Peyer's patch (tissue), 4 donors: Measurements from ENCODE around the gene PPP1CA. TPM values are rescaled to one million over a fixed set of nuclear protein-coding genes. Genes with fewer than 3 reads are reported as not detected.
"Not testable (repeated sequence)": the region's sequence is repeated elsewhere in the genome, so short reads cannot be mapped to it uniquely, and the experiment has no call there.

Experiments used
- DNase-seq, 3 donors: peaks; one replicate each; pipeline ENCODE4 v3.0.0-alpha.2; 2017 to 2019
- H3K27ac ChIP-seq, 4 donors: fragments of 200-600 bp; sonication (generic); one replicate each; pipeline ENCODE4 v1.5.1; 2016 to 2019
- H3K27me3 ChIP-seq, 2 donors: fragments of 200-600 bp; sonication (generic); one replicate each; pipeline ENCODE4 v1.5.1; 2019
- H3K36me3 ChIP-seq, 3 donors: fragments of 200-600 bp; sonication (generic); one replicate each; pipeline ENCODE4 v1.5.1; 2016 to 2019
- H3K4me1 ChIP-seq, 4 donors: fragments of 200-600 bp; sonication (generic); one replicate each; pipeline ENCODE4 v1.5.1; 2016 to 2019
- H3K4me3 ChIP-seq, 4 donors: fragments of 200-600 bp; sonication (generic); 1 replicate in 3 of 4; 2 replicates in 1 of 4; pipeline ENCODE4 v1.5.1; 2016 to 2019; ENCODE audit warnings: mild to moderate bottlenecking in 1 of 4
- H3K9me3 ChIP-seq, 4 donors: fragments of 200-600 bp; sonication (generic); one replicate each; pipeline ENCODE4 v1.5.1; 2016 to 2019; ENCODE audit warnings: mild to moderate bottlenecking in 1 of 4
- POLR2A ChIP-seq, 2 donors: fragments of 450-650 bp; IDR thresholded peaks; one replicate each; pipeline ENCODE4 v1.5.1; 2017; ENCODE audit warnings: antibody characterized with exemption in 2 of 2, mild to moderate bottlenecking in 2 of 2, moderate library complexity in 2 of 2
- total RNA-seq, 4 donors: library from RNA; depleted of rRNA; stranded (reverse); fragments of >200 nt; gene quantifications; one replicate each; pipeline ENCODE4 v1.1.0, GENCODE V29; 2016
- TF ChIP-seq, protein P1 (sequence below), 6 experiments: fragments of 450-650 bp in 4 of 6; fragments of 200-600 bp in 2 of 6; sonication (generic) in 1 of 6; IDR thresholded peaks; one replicate each; pipeline ENCODE4 v1.5.1; 2017 to 2019; ENCODE audit warnings: antibody characterized with exemption in 6 of 6, mild to moderate bottlenecking in 3 of 6, moderate library complexity in 1 of 6

PPP1CA gene
- total RNA-seq, 4 donors from 2014 or later = 156 to 213 (median 177) TPM

DNA sequence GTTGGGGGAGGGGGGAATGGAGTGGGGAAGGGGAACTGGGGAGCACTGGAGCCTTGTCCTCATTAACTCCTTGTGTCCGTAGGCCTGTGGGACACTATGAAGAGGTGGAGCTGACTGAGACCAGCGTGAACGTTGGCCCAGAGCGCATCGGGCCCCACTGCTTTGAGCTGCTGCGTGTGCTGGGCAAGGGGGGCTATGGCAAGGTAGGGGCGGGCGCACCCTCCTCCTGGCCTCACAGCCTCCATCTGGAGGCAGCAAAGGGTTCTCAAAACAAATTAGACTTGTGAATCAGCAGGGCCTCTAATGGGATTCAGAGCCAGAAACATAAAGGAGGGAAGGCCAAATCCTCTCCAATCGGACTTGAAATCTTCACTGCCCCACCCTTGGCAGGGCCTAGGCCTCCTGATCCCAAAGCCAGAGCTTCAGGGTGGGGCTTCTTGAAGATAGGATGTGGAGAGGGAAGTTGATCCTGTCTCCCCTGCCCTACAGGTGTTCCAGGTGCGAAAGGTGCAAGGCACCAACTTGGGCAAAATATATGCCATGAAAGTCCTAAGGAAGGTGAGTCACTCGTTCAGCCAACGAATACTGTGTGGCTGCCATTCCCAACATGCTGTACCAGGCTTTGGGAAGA is 27.5 kb upstream of the PPP1CA start:
- peaks cover 0 to 27% (median 14%) of the 10 kb centered on the region in 4 donors for H3K4me1 ChIP-seq
- no peaks in the 10 kb centered on the region for H3K27me3 ChIP-seq
- TF ChIP-seq, protein P1, sequence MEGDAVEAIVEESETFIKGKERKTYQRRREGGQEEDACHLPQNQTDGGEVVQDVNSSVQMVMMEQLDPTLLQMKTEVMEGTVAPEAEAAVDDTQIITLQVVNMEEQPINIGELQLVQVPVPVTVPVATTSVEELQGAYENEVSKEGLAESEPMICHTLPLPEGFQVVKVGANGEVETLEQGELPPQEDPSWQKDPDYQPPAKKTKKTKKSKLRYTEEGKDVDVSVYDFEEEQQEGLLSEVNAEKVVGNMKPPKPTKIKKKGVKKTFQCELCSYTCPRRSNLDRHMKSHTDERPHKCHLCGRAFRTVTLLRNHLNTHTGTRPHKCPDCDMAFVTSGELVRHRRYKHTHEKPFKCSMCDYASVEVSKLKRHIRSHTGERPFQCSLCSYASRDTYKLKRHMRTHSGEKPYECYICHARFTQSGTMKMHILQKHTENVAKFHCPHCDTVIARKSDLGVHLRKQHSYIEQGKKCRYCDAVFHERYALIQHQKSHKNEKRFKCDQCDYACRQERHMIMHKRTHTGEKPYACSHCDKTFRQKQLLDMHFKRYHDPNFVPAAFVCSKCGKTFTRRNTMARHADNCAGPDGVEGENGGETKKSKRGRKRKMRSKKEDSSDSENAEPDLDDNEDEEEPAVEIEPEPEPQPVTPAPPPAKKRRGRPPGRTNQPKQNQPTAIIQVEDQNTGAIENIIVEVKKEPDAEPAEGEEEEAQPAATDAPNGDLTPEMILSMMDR (IDR thresholded peaks at IDR 0.05) = no peak
- no peak for TF ChIP-seq POLR2A (IDR thresholded peaks at IDR 0.05)
- peaks cover 0 to 34% (median 0%) of the 10 kb centered on the region in 3 donors for H3K36me3 ChIP-seq
- peak overlapping the region; percentile 90 to 97 (median 95) for H3K27ac ChIP-seq
- no peak for DNase-seq
- no peaks in the 10 kb centered on the region for H3K9me3 ChIP-seq
- H3K4me3 ChIP-seq = peak overlapping the region; percentile 83 to 96 (median 93)

DNA sequence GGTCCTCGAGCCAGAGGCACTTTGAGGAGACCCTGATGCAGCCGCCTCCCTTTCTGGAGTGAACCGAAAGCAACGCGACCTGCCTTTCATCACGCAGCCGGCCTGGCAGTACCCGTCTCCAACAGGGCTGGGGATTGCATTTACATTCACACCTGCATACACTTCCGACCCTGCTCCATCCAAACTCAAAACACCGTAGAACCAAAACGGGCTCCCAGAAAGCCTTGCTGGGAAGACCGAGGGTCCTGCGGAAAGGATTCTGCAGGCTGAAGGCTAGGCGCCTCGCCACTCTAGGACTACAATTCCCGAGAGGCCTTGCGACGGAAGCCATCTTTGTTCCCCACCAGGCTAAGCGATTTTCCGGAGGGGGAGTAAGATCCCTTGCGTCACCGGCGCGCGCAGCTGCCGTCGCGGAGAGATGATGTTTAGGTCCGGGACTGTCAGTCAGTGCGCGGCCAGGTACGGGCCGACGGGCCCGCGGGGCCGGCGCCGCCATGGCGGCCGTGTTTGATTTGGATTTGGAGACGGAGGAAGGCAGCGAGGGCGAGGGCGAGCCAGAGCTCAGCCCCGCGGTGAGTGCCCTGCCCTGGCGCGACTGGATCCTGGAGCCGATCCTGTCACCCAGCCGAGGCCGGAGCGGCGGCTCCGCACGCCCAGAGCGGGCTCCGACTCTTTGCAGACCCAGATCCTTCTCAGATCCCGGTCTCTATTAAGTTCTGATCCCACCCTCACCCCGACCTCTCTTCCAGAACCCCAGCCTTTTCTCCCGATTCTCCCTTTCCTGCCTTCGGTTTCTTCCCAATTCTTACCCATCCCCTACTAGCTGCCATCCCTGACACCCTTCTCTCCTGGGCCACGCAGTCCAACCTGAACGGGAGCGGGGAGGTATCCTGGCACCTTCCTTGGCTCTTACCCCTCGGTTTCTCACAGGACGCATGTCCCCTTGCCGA is 26.7 kb upstream of the PPP1CA start, which contains the start of gene RPS6KB2:
TSS of gene RPS6KB2 (plus strand) at position 443 of the 950 bp plus-strand sequence. CDS start at position 495, 52 bp downstream.
- Histone ChIP-seq H3K36me3 (peaks cover 0 to 26% (median 0%) of the 10 kb centered on the region in 3 donors), H3K27me3 (no peaks in the 10 kb centered on the region), H3K27ac (peak within 1 kb of the TSS; percentile 90 to 97 (median 95)), H3K9me3 (no peaks in the 10 kb centered on the region), H3K4me1 (peaks cover 0 to 18% (median 12%) of the 10 kb centered on the region in 4 donors), H3K4me3 (peak within 1 kb of the TSS; percentile 83 to 96 (median 93))
- peak; percentile 96 for TF ChIP-seq POLR2A (IDR thresholded peaks at IDR 0.05)
- TF ChIP-seq, protein P1 (IDR thresholded peaks at IDR 0.05) = peak in 1 of 6 experiments; percentile 3
- DNase-seq = peak; percentile 99 to 100 (median 100)

DNA sequence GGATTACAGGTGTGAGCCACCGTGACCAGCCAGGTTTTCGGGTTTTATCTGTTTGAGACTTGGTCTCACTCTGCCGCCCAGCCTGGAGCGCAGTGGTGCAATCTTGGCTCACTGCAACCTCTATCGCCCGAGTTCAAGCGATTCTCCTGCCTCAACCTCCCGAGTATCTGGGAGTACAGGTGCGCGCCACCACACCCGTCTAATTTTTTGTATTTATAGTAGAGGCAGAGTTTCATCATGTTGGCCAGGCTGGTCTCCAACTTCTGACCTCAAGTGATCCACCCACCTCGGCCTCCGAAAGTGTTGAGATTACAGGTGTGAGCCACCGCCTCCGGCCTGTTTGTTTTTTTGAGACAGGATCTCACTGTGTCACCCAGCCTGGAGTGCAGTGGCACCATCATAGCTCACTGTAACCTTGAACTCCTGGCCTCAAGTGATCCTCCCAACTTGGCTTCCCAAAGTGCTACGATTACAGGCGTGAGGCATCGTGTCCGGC is 25.8 kb upstream of the PPP1CA start:
- peaks cover 0 to 17% (median 11%) of the 10 kb centered on the region in 4 donors for H3K4me1 ChIP-seq
- not testable (repeated sequence) for DNase-seq, H3K9me3 ChIP-seq, H3K27me3 ChIP-seq
- H3K36me3 ChIP-seq = peaks cover 0 to 17% (median 0%) of the 10 kb centered on the region in 3 donors
- H3K4me3 ChIP-seq = peak overlapping the region; percentile 83 to 96 (median 93)
- H3K27ac ChIP-seq = peak overlapping the region; percentile 90 to 97 (median 95)

DNA sequence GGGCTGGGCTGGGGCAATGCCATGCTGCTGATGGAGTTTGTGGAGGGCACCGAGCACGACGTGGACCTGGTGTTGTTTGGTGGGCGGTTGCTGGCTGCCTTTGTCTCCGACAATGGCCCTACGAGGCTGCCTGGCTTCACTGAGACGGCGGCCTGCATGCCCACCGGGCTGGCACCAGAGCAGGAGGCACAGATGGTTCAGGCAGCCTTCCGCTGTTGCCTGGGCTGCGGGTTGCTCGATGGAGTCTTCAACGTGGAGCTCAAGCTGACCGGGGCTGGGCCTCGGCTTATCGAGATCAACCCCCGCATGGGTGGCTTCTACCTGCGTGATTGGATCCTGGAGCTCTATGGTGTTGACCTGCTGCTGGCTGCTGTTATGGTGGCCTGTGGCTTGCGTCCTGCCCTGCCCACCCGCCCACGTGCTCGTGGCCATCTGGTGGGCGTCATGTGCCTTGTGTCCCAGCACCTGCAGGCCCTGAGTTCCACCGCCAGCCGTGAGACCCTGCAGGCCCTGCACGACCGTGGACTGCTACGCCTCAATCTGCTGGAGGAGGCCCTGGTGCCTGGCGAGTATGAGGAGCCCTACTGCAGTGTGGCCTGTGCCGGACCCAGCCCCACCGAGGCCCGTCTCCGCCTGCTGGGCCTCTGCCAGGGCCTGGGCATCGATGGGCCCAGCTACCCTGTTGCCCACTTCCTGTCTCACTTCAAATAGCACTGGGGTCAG is 22.4 kb upstream of the PPP1CA start:
- Histone ChIP-seq H3K36me3 (no peaks in the 10 kb centered on the region), H3K4me1 (peaks cover 0 to 26% (median 16%) of the 10 kb centered on the region in 4 donors), H3K4me3 (no peak overlapping the region), H3K9me3 (no peaks in the 10 kb centered on the region), H3K27ac (no peak overlapping the region), H3K27me3 (no peaks in the 10 kb centered on the region)
- no peak for DNase-seq
- TF ChIP-seq POLR2A (IDR thresholded peaks at IDR 0.05) = no peak

DNA sequence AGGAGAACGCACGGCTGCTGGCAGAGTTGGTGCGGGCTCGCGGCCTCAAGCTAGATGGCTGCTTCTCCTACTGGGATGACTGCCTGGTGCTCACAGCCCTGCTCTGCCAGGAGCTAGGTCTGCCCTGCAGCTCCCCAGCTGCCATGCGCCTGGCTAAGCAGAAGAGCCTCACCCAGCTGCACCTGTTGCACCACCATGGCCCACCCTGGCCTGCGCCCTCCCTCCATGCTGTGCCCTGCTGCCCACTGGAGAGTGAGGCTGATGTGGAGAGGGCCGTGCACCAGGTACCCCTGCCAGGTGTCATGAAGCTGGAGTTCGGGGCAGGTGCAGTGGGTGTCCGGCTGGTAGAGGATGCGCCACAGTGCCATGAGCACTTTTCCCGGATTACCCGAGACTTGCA is 21.8 kb upstream of the PPP1CA start:
- TF ChIP-seq POLR2A (IDR thresholded peaks at IDR 0.05) = no peak
- TF ChIP-seq, protein P1 (IDR thresholded peaks at IDR 0.05) = no peak
- no peak overlapping the region for H3K4me3 ChIP-seq
- no peak for DNase-seq

DNA sequence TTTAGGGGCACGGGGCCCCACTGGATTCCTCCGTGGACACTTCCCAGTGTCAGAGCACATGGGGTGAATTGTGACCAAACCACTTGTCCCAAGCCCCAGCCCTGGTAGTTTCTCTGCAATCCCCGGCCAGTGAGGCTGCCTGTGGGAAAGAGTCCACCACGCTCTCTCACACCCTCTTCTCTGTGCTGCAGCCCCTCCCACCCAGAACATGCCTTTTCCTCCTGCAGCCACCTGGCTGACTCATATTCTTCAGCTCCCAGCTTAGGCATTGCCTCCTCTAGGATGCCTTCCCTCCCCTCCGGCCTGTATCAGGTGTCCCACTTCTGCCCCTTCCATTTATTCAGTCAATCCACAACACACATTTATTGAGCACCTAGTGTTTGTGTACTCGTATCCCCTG is 21.2 kb upstream of the PPP1CA start:
- TF ChIP-seq, protein P1 (IDR thresholded peaks at IDR 0.05) = no peak
- TF ChIP-seq POLR2A (IDR thresholded peaks at IDR 0.05) = no peak
- peaks cover 0 to 30% (median 21%) of the 10 kb centered on the region in 4 donors for H3K4me1 ChIP-seq
- DNase-seq = no peak
- H3K27me3 ChIP-seq = no peaks in the 10 kb centered on the region
- no peaks in the 10 kb centered on the region for H3K36me3 ChIP-seq
- H3K9me3 ChIP-seq = no peaks in the 10 kb centered on the region
- H3K4me3 ChIP-seq = no peak overlapping the region
- H3K27ac ChIP-seq = no peak overlapping the region

More for the DNA sequence above, 21.8 kb upstream of the PPP1CA start:
- H3K9me3 ChIP-seq = no peaks in the 10 kb centered on the region
- H3K27ac ChIP-seq = no peak overlapping the region
- no peaks in the 10 kb centered on the region for H3K36me3 ChIP-seq
- peaks cover 0 to 29% (median 19%) of the 10 kb centered on the region in 4 donors for H3K4me1 ChIP-seq
- no peaks in the 10 kb centered on the region for H3K27me3 ChIP-seq
